GM21825 (cell line): ENCODE results near the gene ZFPM1.
"Not testable (repeated sequence)": the region's sequence is repeated elsewhere in the genome, so short reads cannot be mapped to it uniquely, and the experiment has no call there.

Experiments used
- ATAC-seq: cut with Tn5 transposase; IDR thresholded peaks from one replicate; pipeline ENCODE4 v1.9.1; 2021; ENCODE audit warnings: mild to moderate bottlenecking, moderate library complexity; ENCODE audit not compliant: unreplicated experiment

Gene ZFPM1

GRCh38 chr16:88464447-88465318, 11.6 kb downstream of the ZFPM1 start:
- no peak for ATAC-seq

GRCh38 chr16:88465387-88465983, 12.4 kb downstream of the ZFPM1 start:
- no peak for ATAC-seq

DNA sequence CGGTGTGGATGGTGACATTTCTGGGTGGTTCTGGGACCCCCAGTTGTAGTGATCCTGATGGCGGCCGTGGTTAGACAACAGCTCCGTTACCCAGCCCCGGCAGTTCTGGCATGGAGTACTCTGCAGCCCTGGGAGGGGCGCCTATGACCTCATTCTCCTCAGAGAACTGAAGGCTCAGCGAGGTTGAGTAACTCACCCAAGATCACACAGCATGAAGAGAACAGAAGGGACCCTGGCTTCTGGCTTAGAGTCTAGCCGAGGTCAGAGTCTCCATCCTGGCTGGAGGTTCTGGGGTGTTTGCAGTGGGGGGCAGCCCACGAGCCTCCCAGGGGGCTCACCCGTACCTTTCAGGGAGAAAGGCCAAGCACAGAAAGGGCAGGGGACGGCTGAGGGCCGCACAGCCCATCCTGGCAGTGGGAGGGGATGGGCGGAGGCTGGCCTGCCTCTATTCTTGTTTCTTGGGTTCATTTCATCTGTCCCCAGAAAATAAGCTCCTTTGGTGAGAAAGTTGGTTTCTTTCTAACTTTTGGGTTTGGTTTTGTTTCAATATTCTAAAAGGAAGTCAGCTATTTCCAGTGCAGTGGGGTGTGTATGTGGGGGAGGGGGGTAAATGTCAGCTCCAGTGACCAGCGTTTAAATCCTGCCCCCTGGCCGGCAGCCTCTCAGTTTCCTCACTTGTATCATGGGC, 13.2 kb downstream of the ZFPM1 start:
- ATAC-seq = no peak

- no peak for ATAC-seq
Measured at GRCh38 chr16:88466949-88467348, 13.9 kb downstream of the ZFPM1 start.

- ATAC-seq = no peak
Measured at GRCh38 chr16:88467541-88467944, 14.5 kb downstream of the ZFPM1 start.

GRCh38 chr16:88468275-88469129, 15.4 kb downstream of the ZFPM1 start:
- no peak for ATAC-seq

DNA sequence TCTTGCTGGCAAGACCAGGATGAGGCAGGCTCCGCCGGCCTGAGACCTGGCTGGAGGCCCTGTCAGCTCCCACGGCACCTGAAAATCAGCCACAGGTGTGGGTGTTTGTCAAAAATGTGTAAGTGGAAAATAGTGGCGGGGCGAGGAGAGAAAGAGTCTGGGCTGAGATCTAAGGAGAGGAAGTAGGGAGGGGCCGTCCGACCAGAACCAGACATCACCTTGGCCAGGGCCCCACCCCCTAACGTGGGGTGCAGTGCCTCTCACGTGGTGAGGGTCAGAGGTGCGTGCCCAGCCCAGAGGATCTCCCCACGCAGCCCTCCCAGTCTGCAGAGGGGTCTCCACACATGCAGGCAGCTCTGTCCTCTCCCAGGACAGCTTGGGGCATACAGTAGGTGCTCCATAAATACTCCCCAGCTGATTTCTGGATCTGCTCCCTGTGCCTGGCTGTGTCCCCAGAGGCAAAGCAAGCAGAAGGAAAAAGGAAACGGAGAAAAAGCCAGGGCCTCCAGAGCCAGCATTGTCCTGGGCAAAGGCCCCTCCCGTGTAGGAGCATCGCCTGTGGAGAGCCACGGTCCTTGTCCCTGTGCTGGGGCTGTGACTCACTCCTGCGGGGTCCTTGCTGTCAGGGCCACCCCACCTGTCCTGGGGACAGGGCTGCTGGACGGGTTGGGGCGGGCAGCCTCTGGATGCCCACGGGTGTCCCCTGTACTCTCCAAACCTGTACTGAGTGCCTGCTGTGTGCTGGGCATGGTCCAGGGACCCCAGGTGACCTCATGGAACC, 16.7 kb downstream of the ZFPM1 start:
- no peak for ATAC-seq

DNA sequence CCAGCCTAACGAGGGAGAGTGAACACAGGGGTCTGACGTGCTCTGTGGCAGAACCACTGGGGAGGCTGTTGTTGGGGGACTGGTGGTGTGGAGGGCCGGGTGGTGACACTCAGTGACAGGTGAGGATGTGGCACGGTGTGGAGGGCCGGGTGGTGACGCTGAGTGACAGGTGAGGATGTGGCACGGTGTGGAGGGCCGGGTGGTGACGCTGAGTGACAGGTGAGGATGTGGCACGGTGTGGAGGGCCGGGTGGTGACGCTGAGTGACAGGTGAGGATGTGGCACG, 17.3 kb downstream of the ZFPM1 start:
- not testable (repeated sequence) for ATAC-seq

DNA sequence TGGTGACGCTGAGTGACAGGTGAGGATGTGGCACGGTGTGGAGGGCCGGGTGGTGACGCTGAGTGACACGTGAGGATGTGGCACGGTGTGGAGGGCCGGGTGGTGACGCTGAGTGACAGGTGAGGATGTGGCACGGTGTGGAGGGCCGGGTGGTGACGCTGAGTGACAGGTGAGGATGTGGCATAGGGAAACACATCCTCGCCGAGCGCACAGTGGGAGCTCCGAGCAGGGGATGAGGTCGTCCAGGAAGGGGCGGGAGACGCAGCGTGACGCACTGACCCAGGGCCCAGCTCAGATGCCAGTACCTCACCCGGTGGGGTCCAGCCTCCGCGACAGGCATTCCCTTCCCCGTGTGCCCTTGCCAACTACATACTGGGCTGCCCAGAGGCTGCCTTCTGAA, 17.6 kb downstream of the ZFPM1 start:
- ATAC-seq = not testable (repeated sequence)

DNA sequence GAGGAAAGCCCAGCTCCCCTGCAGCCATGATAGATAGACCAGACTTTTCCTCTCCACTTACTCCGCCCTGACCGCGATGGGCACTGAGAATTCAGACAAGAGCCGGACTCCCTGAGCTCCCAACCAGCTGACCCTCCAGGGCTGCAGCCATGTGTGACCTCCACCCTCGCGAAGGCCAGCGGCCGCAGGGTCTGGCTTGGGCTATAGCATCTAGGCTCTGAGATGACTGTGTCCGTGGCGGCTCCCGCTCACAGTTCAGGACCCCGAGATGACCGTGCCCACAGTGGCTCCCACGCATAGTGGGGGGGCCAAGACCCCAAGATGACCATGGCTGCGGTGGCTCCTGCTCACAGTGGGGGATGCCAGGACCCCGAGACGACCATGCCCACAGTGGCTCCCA, 18.0 kb downstream of the ZFPM1 start:
- ATAC-seq = no peak

GRCh38 chr16:88471575-88471974, 18.5 kb downstream of the ZFPM1 start:
- ATAC-seq = no peak

DNA sequence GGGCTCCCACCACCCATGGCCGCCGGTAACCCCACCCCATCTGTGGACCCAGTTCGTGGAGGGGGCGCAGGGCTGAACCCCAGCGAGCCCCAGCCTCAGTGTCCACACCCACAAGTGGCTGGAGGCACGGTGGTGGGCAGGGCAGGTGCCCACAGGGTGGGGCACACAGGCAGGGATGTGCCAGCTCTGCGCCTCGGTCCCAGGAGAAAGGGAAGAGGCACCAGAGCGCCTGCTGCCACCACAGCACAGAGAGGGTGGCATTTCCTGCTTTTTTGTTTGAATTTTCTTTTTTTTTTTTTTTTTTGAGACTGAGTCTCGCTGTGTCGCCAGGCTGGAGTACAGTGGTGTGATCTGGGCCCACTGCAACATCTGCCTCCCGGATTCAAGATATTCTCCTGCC, 19.0 kb downstream of the ZFPM1 start:
- no peak for ATAC-seq

GRCh38 chr16:88472637-88473205, 19.6 kb downstream of the ZFPM1 start:
- ATAC-seq = no peak

DNA sequence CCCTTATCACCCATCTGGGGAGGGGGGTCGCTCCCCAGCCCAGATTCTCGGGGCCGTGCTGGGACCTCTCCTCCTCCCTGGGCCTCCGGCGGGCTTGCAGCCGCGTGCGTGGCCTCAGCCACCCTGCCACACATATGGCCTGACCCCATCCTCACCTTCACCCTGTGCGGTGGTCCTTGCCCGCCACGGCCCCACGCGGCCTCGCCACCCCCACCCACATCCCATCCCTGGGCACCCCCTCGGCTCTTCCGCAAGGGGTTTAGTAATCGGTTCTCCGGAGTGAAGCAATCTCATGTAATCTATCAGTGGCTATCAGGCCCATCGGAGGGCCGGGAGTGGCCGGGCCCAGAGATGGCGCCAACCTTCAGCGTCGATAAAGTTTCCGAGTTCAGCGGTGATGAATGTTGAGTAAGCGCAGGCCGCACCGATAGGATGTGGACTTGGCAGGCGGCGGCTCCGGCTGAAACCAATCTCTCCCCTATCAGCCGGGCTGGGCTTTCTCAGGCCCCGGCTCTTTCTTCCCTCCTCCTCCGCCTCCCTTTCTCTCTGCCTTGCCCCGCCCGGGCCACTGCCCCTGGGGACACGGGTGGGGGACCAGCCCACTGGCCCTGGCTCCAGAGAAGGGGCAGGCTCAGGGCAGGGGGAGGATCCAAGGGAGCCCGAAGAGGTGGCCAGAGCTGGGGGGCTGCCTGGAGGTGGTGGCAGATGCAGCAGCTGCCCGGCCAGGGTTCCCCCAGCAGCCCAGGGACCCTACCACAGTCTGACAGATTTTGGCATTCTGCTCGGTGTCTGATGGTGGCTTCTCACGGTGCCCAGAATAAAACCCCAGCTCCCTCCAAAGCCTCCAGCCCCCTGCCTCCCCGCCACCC, 20.8 kb downstream of the ZFPM1 start:
- ATAC-seq = no peak

GRCh38 chr16:88475037-88475436, 22.0 kb downstream of the ZFPM1 start:
- no peak for ATAC-seq

DNA sequence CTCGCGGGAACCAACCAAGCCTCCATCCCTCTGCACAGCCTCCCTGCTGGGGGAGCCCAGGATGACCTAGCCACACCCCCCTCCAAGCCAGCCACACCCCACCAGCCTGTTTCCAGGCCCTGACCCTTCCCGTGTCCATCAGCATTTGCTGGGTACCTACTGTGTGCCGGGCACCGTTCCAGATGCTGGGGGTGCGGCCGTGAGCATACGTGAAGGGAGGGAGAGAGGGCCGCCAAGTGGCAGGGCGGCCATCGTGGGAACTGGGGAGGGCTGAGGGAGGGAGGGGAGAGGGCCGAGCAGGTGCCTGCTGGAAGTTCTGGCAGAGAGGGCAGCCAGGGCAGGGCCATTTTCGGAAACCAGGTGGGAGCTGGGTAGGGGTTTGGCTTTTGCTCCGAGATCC, 23.1 kb downstream of the ZFPM1 start:
- no peak for ATAC-seq

DNA sequence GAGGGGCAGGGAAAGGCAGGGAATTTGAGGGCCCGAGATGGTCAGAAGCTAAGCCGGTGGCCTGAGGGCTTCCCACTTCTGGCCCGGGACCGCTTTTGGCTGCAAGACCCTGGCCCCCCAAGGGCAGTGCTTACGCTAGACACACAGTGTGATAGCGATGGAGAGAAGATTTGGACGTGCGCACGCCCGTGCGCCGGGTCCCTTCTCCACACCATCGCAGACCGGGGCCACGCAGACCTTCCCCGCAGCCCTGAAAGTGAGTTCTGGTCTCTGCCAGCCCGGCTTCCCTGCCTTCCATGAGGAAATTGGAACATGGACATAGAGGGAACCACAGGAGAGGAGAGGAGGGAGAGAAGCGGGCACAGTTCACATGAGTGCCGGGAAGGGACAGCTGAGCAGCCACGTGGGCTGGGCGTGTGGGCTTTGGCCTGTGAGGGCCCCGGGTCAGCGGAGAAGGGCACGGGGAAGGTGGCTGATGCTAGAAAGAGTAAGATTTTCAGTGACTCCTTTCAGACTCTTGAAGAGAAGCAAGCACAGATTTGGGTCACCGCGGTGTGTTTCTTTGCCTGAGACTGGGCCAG, 23.8 kb downstream of the ZFPM1 start:
- ATAC-seq = no peak

DNA sequence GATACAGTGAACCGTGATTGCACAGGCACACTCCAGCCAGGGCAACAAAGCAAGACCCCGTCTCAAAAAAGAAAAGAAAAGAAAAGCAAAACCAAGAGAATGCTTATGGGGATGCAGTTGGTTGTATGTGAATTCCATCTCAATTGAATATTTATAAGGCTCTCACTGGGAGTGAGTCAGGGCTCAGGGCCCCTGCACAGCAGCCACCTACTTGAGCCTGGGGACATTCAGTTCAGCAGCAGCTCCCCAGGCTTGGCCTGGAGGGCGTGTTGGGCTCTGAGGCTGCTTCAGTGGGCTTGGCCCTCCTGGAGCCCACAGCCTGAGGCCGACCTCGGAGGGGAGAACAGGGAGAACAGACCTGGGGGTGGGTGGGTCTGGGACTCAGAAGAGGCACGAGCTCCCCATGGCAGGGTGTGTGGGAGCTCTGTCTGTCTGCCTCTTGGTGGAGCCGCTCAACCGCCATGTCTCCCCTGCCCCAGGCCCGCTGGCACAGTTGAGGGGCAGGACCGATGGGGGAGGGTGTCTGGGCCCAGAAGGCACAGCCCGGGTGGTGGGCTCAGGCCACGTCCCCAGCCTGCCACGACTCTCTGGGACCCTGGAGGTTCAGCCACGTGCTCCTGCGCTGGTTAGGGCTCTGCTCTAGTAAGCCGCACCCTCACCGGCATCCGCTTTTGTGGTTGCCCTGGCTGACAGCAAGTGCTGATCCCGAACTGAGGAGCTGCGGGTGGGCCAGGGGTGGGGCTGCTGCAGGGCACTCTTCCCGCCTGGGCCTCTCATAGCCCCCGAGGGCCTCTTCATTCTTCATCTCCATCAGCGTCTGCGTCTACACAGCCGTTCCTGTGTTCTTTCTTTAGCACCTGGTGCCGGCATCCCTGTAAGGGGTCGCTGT, 24.8 kb downstream of the ZFPM1 start:
- ATAC-seq = no peak
